NCI-H2029 (cell line): Measurements from ENCODE around the gene DNAH2.

ENCODE experiments used
- DNase-seq: peaks from one replicate; lab custom pipeline; 2025; lab: John Stamatoyannopoulos, UW

The DNAH2 gene

GRCh38 chr17:7839190-7839875 lies 121.8 kb downstream of the DNAH2 start:
- no peak for DNase-seq

DNA sequence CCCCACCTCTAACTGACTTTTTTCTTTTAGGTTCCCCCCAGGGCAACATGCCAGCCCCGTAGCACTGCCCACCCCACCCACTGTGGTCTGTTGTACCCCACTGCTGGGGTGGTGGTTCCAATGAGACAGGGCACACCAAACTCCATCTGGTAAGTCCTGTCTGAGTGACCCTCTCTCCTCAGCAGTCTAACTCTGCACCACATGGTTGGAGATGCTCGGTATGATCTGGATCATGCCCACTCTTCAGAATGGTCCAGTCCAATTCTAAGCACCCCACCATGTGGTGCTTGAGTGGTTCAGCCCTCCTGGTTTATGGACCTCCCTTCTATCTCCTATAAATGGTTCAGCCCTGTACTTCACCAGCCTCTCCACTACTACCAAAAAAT lies 122.3 kb downstream of the DNAH2 start:
- DNase-seq, result no peak

- no peak for DNase-seq
These were observed 122.9 kb downstream of the DNAH2 start for GRCh38 chr17:7840441-7840840.

DNA sequence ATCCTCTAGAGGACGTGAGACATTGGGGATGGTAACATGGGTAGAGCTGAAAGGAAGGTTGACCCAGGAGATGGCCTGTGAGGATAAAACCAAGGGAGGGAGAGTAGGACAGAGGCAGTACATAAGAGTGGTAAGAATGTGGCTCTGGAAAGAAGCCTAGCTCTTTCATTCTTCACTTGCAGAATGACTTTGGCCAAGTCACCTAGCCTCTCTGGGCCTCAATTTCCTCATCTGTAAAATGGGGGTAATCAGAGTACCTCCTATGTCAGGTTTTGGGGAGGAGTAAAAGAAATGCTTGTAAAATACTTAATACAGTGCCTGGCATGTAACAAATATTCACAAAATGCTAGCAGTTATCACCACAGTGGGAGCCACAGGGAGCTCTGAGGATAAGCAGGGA lies 123.3 kb downstream of the DNAH2 start:
- no peak for DNase-seq

GRCh38 chr17:7841396-7841914 lies 123.9 kb downstream of the DNAH2 start:
- DNase-seq, result no peak

DNA sequence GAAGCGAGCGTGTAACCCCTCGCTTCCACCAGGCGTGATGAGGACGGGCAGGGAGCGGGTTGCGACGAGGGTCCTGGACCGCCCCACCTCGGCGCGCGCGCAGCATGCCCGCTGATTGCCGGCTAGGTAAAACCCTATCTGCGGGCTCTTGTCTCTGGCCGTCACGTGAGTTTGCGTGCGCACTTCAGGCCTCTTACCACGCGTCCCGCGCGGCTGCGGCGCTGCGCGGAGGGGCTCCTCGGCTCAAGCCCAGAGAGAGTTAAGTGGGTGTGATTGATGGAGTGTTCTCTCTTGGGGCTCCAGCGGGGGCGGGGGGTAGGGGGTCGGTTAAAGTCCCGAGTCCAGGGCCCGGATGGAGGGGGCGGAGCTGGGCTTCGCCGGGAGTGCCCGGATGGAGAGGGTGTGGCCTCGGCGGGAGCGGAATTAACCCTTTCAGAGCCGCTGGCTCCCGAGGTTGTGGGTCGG lies 124.4 kb downstream of the DNAH2 start:
- DNase-seq, result peak; percentile 59

DNA sequence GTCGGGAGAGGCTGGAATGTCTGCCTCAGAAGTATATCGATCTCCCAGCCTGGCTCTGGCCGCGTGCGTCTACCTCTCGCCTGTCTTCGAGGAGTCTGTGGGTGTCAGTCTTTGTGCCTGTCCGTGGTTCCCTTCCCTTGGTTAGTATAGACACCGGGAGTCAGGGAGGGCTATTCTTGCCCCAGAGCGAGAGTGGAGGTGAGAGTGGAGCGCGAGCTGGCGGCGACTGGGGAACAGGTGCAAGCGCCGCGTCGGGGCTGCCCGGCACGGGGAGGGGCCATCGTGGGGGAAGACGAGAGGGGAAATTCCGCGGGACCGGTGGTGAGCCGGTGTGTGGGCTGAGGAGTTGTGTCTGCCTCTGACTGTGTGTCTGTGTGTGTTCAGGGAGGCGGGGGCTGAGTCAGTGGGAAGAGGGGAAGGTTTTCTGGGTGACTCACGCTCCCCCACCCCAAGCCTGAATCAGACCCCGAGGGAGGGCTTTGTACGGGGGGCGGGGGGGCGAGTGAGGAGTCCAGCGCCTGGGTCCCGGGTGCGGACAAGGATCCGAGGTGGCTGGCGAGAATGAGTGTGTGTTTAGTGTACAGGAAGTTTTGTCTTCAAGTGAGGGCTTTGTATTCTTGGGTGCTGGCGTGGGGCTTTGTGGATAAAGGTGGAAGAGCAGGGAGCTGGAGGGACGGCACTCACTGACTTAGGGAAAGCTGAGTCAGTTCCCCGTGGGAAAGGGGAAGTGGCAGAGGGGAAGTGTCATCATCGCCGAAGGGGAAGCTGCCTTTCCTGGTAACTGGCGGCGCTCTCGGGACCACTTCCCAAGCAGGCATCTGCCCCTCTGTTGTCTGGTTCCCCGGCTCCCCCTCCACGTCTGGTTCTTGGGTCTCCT lies 125.1 kb downstream of the DNAH2 start:
- peak; percentile 16 for DNase-seq

DNA sequence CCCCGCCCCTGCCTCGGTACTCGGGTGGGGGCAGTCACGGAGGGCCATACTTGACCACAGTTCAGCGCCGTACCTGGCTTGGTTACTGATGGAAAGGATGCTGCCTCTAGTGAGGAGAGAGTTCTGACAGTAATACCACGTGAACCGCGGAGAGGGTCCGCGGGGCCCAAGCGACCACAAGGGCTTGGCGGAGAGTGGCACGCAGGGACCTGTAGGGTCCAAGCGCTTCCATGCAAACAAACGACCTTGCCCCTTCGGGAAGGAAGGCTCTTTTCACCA lies 125.7 kb downstream of the DNAH2 start:
- no peak for DNase-seq

DNA sequence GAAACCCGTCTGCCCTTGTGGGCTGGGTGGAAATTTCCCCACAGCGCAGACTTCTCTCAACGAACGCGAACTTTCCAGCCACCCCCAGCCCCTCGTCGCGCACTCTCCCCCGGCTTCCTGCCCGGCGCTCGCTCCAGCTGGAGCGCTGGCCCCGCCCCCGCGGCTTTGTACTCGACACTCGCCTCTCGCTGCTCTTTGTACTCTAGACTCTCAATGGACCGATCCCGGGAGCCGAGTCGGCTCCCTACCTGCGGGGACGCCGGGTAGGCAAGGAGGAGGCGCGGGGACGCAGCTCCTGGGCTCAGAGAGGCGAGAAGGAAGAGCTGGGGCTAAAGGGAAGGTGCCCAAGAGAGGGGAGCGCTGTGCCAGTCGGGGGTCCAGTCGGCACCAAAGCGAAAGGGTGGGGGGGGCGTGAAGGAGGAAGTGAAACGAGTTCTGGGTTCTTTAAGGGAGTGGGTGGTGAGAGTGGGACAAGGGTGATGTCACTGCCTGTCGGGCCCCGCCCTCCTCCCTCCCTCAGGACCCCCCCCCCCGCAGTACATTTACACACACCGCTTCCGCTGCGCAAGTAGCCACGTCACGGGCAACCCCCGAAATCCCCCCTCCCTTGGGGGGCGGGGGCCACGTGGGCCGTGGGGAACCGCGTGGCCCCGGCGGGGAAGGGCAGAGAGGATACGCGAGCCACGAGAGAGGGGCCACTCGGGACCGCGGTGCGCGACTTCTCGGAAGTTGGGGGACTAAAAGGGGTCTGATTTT lies 126.2 kb downstream of the DNAH2 start:
- DNase-seq, result peak; percentile 64

GRCh38 chr17:7844292-7845154 lies 127.0 kb downstream of the DNAH2 start:
- DNase-seq, result peak; percentile 65

DNA sequence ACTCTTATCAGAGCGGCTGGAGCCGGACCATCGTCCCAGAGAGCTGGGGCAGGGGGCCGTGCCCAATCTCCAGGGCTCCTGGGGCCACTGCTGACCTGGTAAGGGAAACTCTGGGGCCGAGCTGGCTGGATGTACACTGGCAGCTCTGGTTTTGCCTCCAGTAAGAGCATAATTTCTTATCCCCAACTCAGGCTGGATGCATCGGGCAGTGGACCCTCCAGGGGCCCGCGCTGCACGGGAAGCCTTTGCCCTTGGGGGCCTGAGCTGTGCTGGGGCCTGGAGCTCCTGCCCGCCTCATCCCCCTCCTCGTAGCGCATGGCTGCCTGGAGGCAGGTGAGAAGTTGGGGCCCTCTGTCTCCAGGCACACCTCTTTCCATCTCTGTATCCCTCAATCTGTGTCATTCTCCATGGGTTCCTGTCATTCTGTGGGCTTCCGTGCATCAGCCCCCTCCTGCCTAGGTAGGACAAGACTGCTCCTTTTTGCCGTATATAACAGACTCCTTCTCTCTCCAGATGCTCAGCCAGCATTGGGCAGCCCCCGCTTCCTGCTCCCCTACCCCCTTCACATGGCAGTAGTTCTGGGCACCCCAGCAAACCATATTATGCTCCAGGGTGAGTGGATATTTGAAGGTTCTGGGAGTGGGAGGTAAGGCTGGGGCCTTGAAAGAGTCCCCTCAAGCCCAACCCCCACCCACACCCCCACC lies 128.0 kb downstream of the DNAH2 start:
- no peak for DNase-seq

DNA sequence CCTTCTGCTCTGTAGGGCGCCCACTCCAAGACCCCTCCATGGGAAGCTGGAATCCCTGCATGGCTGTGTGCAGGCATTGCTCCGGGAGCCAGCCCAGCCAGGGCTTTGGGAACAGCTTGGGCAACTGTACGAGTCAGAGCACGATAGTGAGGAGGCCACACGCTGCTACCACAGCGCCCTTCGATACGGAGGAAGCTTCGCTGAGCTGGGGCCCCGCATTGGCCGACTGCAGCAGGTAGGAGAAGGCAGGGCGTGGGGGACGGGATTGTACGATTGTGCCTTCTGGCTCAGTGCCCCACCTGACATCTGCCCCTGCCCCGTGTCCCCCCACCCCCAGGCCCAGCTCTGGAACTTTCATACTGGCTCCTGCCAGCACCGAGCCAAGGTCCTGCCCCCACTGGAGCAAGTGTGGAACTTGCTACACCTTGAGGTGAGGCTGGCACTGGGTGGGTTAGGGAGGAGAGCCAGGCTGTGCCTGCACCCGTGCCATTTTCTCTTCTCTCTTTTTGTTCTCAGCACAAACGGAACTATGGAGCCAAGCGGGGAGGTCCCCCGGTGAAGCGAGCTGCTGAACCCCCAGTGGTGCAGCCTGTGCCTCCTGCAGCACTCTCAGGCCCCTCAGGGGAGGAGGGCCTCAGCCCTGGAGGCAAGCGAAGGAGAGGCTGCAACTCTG lies 128.7 kb downstream of the DNAH2 start:
- DNase-seq, result no peak

DNA sequence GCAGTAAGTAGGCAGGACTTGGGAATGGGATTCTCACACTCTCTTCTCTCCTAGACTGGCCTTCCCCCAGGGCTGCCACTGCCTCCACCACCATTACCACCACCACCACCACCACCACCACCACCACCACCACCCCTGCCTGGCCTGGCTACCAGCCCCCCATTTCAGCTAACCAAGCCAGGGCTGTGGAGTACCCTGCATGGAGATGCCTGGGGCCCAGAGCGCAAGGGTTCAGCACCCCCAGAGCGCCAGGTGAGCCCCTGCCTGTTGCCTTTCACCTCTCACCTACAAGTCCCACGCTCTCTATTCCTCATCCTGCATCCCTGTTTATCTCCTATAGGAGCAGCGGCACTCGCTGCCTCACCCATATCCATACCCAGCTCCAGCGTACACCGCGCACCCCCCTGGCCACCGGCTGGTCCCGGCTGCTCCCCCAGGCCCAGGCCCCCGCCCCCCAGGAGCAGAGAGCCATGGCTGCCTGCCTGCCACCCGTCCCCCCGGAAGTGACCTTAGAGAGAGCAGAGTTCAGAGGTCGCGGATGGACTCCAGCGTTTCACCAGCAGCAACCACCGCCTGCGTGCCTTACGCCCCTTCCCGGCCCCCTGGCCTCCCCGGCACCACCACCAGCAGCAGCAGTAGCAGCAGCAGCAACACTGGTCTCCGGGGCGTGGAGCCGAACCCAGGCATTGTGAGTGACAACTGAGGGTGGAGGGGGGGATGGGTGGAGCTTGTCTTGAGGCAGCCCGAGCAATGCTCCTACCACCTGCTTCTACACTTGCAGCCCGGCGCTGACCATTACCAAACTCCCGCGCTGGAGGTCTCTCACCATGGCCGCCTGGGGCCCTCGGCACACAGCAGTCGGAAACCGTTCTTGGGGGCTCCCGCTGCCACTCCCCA lies 129.5 kb downstream of the DNAH2 start:
- no peak for DNase-seq

DNA sequence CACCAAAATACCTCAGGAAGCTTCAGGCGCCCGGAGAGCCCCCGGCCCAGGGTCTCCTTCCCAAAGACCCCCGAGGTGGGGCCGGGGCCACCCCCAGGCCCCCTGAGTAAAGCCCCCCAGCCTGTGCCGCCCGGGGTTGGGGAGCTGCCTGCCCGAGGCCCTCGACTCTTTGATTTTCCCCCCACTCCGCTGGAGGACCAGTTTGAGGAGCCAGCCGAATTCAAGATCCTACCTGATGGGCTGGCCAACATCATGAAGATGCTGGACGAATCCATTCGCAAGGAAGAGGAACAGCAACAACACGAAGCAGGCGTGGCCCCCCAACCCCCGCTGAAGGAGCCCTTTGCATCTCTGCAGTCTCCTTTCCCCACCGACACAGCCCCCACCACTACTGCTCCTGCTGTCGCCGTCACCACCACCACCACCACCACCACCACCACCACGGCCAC lies 130.6 kb downstream of the DNAH2 start:
- no peak for DNase-seq

GRCh38 chr17:7848739-7849129 lies 131.2 kb downstream of the DNAH2 start:
- no peak for DNase-seq

DNA sequence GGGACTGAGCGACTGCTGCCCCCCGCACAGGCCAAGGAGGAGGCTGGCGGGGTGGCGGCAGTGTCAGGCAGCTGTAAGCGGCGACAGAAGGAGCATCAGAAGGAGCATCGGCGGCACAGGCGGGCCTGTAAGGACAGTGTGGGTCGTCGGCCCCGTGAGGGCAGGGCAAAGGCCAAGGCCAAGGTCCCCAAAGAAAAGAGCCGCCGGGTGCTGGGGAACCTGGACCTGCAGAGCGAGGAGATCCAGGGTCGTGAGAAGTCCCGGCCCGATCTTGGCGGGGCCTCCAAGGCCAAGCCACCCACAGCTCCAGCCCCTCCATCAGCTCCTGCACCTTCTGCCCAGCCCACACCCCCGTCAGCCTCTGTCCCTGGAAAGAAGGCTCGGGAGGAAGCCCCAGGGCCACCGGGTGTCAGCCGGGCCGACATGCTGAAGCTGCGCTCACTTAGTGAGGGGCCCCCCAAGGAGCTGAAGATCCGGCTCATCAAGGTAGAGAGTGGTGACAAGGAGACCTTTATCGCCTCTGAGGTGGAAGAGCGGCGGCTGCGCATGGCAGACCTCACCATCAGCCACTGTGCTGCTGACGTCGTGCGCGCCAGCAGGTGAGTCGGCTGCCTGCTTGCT lies 131.7 kb downstream of the DNAH2 start:
- DNase-seq, result no peak

GRCh38 chr17:7849751-7850504 lies 132.4 kb downstream of the DNAH2 start:
- DNase-seq, result no peak
